Measurements from ENCODE around the gene LYRM2.

DNA sequence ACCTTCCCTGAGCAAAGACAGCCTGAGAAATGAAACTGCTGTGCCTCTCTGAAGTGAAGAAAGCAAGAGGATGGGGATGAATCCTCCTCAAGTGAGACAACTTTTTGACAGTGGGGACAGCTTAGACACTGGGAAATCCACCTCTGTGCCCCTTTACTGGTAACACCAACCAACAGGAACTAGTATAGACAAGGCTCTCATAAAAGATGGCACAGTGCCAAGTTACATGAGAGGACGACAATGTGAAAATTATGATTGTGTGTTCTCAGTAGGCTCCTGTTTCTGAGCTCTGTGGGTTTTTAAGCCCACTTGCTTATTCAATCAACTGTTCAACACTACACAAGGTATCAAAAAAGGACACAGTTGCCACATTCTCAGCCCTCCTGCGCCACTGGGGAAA is 41.6 kb upstream of the LYRM2 start:
- TF ChIP-seq CTCF (IDR thresholded peaks at IDR 0.05) (no peak), POLR2A (IDR thresholded peaks at IDR 0.05) (no peak)

Data from body of pancreas (tissue), 4 donors.